Spleen (tissue), 7 donors: ENCODE measurements around the gene HCRTR2.

ENCODE experiments used
- CTCF ChIP-seq, 11 experiments: fragments of 200-600 bp in 7 of 11; fragments of 450-650 bp in 4 of 11; sonication (generic) in 4 of 11; IDR thresholded peaks in 8 of 11; conservative IDR thresholded peaks in 3 of 11; 1 replicate in 7 of 11; 2 replicates in 4 of 11; pipeline versions ENCODE4 v1.4.0 to v1.8.0; 2016 to 2021; ENCODE audit warnings: antibody characterized with exemption in 11 of 11, inconsistent platforms in 4 of 11, mild to moderate bottlenecking in 1 of 11
- POLR2A ChIP-seq, 3 donors: fragments of 450-650 bp; IDR thresholded peaks; one replicate each; pipeline ENCODE4 v1.5.1; 2017; ENCODE audit warnings: antibody characterized with exemption in 3 of 3, mild to moderate bottlenecking in 1 of 3
- POLR2AphosphoS5 ChIP-seq, 3 donors: sonication (generic); formaldehyde crosslinking; IDR thresholded peaks; one replicate each; pipeline ENCODE4 v1.5.1; 2017; ENCODE audit warnings: antibody characterized with exemption in 3 of 3
- donor health status: DM: no; HTN: no; CAD: no; lungs with moderate emphysema.
- donor health status: DM: no; HTN: no; CAD: no.
- donor health status: DM: no; HTN: no; CAD: no.

GRCh38 chr6:55184782-55185530 is 10.6 kb downstream of the HCRTR2 start:
- TF ChIP-seq POLR2AphosphoS5 (IDR thresholded peaks at IDR 0.05) (no peak), CTCF (IDR thresholded peaks at IDR 0.05 in 8 of 11, conservative IDR thresholded peaks at IDR 0.05 in 3 of 11) (no peak), POLR2A (IDR thresholded peaks at IDR 0.05) (no peak)
